CD1c-positive myeloid dendritic cell (primary cell): ENCODE measurements around the gene ZMYND10.
"Not testable (repeated sequence)": the region's sequence is repeated elsewhere in the genome, so short reads cannot be mapped to it uniquely, and the experiment has no call there.

ENCODE experiments used
- DNase-seq: peaks from one replicate; pipeline ENCODE4 v3.0.0-alpha.2; 2016; ENCODE audit errors: extremely low spot score

Gene ZMYND10

DNA sequence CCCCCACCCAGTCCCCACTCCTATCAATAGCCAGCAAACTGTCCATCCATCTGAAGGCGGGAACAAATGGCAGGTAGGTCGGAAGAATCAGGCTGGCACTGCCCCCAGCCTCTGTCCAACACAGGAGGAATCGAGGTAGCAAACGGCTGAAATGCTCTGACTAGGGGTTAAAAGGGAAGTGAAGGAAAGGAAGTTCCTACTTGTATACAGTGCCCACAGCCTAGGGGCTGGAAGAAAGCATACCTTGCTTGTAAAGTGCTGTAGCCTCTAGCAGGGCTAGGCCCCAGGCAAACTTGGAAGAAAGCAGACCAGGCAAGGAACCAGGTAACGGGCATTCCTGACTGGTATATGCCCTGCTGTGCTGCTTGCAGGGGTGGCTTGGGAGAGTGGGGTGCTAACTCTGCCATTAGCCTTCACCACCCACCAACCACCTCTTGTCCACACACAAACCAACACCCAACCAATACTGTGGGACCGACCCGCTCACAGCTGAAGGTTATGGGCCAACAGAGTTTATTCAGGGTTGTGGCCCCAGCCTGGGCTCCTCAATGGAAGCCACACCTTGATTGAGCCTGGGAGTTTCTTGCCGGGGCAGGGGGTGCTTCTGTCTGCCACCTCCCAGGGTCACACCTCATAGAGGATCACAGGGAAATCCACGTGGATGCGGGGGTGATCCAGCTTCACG is 19.9 kb downstream of the ZMYND10 start:
- peak; percentile 36 for DNase-seq

- DNase-seq: no peak
These were observed 20.4 kb downstream of the ZMYND10 start for GRCh38 chr3:50325113-50325480.

DNA sequence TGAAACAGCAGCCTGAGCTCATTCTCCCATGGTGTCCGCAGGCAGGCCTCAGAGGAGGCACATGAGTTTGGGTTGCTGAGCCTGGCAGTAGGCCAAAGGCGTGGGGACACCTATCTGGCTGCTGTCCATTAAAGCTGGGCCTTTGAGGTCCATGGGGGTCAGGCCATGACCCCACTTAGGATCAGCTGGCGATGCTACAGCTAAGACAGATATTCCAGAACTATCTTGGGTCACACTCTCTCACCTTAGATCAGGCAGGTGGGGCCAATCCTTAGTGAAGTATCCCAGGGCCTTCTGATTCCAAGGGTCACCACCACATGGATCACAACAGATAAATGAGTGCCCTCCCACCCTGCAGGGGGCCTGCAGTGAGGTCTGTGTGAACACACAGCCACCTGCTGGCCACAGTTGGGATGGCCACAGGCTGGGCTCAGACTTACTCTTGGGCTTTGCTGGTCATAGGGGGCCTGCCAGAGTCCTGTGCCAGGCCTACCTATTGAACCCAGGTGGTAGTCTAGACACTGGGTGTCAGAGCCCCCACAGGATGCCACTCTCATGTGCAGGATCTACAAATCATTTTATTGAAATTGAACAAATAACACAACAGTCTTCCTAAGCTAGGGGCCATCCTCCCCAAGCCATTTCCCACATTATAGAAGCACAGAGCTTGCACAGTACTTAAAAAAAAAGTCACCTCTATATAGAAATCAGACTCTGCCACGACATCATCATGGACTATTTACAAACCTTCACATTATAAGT is 21.0 kb downstream of the ZMYND10 start:
- DNase-seq: peak; percentile 64

DNA sequence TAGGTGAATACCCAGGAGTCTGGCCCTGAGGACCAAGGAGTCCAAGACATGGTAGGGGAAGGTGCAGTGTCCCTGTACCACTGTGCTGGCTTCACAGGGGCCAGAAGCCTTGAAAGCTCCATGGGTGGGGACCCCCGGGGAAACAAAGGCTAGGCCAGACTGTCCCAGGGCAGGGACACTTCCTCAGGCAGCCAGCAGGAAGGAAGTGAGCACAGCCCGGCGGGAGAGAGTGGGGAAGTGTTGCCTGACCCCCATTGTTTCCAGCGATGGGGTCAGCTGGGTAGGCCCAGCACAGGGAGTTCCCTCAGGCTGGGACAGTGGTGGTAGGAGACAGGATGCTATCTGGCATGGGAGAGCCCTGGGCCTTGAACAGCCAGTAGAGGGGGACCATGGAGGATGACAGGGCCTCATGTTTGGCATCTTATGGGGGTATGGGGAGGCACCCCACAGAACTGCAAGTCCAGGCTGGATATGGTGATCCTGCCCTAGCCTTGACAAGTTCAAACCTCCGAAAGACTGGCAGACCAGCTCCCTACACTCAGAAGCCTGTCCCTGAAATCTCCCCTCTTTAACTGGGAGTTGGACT is 21.8 kb downstream of the ZMYND10 start:
- DNase-seq: peak; percentile 32

- DNase-seq: peak; percentile 55
These were observed 22.4 kb downstream of the ZMYND10 start for GRCh38 chr3:50323092-50323600.

- no peak for DNase-seq
These were observed 23.0 kb downstream of the ZMYND10 start, which contains the start of gene HYAL2 for GRCh38 chr3:50322386-50323091. HYAL2 (minus strand) TSS chr3:50322745; CDS start chr3:50320489, 2,256 bp downstream.

DNA sequence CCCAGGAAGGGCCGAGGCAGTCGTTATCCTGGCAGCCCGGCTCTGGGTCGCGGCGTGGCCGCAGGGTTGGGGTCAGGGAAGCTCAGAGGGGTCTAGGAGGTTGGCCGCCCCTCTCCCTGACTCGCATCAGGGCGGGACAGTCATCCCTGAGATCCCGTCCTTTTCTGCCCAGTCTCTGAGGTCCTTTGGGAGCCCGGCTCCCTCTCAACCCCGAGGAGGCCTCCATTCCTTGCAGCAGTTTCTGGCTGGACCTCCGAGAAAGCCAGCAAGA is 23.5 kb downstream of the ZMYND10 start:
- DNase-seq: no peak

DNA sequence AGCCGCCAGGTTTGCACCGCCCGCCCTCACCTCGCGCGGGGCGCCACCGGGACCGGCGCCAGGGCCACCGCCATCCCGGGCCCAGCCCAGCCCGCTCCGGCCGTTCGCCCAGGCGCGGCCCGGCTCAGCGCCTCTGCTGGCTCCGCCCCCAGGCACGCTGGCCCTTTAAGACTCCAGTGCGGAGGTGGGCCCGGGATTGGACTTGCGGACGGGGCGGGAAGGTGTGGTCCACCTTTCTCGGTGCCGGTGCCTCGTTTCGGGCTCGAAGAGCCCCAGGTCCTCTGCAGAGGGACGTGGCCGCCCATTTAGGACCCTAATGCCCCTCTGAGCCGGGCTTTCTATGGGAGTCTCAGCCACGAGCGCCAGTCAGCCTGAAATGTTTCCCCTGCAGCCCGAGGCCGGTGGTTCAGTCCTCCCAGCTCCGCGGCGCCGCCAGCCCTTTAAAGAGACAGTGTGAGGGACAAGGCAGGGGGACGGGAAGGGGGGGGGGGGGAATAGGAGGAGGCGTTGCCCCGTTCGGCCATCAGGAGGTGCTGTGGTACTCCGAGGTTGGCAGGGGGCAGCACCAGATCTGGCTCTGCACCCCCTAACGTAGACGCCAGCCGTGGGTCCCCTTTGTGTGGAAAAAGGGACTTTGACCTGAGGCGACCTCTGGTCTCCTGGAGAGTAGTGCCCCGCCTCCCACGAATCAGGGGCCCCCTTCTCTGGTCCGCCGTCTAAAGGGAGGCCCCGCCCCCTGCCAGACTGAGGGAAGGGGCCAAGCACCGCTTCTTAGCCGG is 24.0 kb downstream of the ZMYND10 start:
- peak; percentile 87 for DNase-seq

GRCh38 chr3:50320853-50321335 is 24.6 kb downstream of the ZMYND10 start:
- DNase-seq: peak; percentile 74

DNA sequence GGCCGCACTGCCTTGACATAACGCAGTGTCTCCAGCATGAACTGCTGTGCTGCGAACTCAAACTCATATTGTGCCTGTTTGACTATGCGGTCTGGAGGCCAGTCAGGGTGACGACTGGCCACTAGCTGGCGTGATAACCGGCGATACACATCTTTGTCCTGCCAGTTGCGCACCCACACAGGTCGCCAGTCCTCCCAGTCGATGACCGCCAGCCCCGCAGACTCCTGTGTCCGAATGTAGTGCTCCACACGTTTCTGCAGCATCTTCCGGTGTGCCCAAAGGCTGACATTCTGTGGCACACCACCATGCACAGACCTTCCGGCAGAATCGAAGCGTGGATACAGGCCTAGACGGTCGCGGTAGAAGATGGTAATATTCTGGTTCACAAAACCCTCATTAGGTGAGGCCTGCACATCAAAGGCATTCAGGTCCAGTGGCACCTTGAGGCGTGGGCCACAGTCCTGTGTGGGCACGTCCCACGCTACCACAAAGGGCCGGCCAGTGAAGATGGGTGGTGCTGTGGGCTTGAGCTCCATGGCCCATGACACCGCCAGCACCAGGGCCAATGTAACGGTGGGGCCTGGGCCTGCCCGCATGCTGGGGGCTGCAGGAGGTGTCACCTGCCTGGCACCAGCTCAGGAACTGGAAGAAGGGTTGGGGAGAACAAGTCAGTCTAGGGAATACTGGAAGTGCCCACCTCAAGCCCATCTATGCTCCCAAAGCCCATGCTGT is 25.5 kb downstream of the ZMYND10 start:
- DNase-seq: no peak

- DNase-seq: no peak
These were observed 26.2 kb downstream of the ZMYND10 start for GRCh38 chr3:50319181-50319893.

- peak; percentile 51 for DNase-seq
These were observed 26.9 kb downstream of the ZMYND10 start for GRCh38 chr3:50318615-50319014.

DNA sequence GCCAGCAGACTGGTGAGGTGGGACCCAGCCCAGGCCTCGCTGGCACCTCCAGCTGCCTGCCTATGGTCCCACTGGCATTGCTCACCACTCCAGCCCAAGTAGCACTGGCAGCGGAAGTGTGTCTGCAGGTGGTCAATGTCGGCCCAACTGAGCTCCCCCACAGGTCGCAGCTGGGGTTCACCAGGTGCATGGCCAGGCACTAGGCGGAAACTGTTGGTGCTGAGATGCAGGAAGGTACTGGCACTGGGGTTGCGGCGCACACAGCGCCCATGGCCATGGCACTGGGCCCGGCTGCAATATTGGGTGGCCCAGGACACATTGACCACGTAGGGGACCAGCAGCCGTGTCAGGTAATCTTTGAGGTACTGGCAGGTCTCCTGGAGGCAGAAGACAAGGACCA is 27.4 kb downstream of the ZMYND10 start:
- DNase-seq: no peak

GRCh38 chr3:50317300-50317699 is 28.2 kb downstream of the ZMYND10 start:
- no peak for DNase-seq

DNA sequence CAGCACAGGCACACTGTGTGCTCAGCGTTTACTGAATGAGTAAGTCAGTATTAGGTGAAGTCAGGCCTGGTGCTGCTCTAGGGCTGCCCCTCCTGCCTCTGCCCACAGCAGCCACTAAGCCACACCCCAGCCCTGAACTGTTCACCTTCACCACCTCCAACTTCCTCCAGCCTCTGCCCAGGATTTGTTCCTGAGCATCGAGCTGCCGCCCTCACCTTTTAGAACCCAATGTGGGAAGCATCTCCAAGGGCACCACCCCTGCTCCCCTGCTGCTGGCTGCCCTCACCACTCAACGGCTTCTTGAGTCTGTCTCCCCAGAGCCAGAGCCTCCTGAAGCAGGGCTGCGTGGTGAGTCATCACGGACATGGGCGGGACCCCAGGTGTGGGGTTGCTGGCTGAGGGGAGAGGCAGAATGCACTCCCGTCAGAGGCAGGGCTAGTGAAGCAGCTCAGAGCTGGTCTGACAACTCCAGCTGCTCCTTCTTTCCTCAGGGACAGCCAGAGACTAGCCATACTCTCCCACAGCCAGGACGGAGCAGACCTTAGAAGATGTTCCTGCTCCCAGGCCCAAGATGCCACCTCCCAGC is 28.8 kb downstream of the ZMYND10 start:
- no peak for DNase-seq

DNA sequence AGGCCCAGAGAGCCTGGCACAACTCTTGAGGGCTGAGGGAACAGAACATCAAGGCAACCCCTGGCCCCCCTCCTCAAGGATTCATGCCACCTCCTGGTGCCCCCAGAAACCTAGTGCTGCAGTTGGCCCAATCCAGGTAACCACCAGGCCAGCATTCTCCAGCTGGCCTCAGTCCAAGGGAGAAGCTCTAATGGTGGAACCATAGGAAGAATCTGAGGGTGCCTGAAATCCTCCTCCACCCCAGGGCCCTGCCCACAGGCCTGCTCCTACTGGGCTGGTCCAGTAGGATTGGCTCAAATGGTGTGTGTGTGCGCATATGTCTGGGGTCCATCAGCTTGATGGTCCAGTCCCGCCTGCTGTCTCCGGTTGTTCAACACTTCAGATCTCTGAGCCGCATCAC is 30.7 kb downstream of the ZMYND10 start:
- no peak for DNase-seq

DNA sequence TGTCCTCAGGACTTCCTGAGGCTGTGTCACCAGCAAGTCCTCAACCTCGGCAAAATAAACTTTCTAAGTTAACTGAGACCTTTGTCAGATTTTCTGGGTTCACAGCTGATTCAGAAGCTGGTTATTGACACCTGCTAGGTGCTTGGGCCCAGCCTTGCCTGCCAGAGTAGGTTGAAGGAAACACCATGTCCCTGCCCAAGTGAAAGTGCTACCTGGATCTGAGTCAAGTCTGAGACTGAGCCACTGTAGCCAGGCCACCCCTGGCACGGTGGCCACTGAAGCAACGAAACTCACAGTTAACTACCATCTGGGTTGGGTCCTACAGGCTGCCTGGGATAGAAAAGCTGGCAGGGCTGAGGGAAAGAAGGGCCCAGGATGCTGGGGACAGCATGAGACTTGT is 31.2 kb downstream of the ZMYND10 start:
- no peak for DNase-seq

GRCh38 chr3:50312041-50312440 is 33.5 kb downstream of the ZMYND10 start:
- not testable (repeated sequence) for DNase-seq

- DNase-seq: no peak
These were observed 40.9 kb downstream of the ZMYND10 start for GRCh38 chr3:50304601-50305000.
